ENCODE measurements around the gene REEP6.
A peak's percentile ranks its signal among the peaks of the same experiment; 100 is the strongest.

Gene REEP6

GRCh38 chr19:1491114-1491848 is at the start of gene REEP6:
REEP6 (plus strand) TSS chr19:1491181; CDS start chr19:1491270, 89 bp downstream.
- DNase-seq (ENCODE audit: low spot score): no peak

- DNase-seq (ENCODE audit: low spot score): no peak
Measured at GRCh38 chr19:1441677-1442438, 49.1 kb upstream of the REEP6 start.

GRCh38 chr19:1445185-1445931 is 45.6 kb upstream of the REEP6 start:
- DNase-seq (ENCODE audit: low spot score): peak; percentile 77

GRCh38 chr19:1445932-1446712 is 44.9 kb upstream of the REEP6 start:
- no peak for DNase-seq (ENCODE audit: low spot score)

GRCh38 chr19:1446713-1447481 is 44.1 kb upstream of the REEP6 start:
- DNase-seq (ENCODE audit: low spot score): no peak

- DNase-seq (ENCODE audit: low spot score): no peak
Measured at GRCh38 chr19:1447504-1447903, 43.5 kb upstream of the REEP6 start.

- DNase-seq (ENCODE audit: low spot score): no peak
Measured at GRCh38 chr19:1447944-1448343, 43.0 kb upstream of the REEP6 start.

GRCh38 chr19:1449467-1450442 is 41.2 kb upstream of the REEP6 start, which contains the start of gene APC2:
APC2 (plus strand) TSS chr19:1450121; CDS start chr19:1453002, 2,881 bp downstream.
- no peak for DNase-seq (ENCODE audit: low spot score)

GRCh38 chr19:1450735-1451731 is 39.9 kb upstream of the REEP6 start:
- no peak for DNase-seq (ENCODE audit: low spot score)

- DNase-seq (ENCODE audit: low spot score): no peak
Measured at GRCh38 chr19:1451916-1452801, 38.8 kb upstream of the REEP6 start.

GRCh38 chr19:1452802-1453524 is 38.0 kb upstream of the REEP6 start:
- no peak for DNase-seq (ENCODE audit: low spot score)

GRCh38 chr19:1453525-1454364 is 37.2 kb upstream of the REEP6 start:
- DNase-seq (ENCODE audit: low spot score): no peak

- DNase-seq (ENCODE audit: low spot score): peak; percentile 20
Measured at GRCh38 chr19:1455002-1455335, 36.0 kb upstream of the REEP6 start.

- peak; percentile 93 for DNase-seq (ENCODE audit: low spot score)
Measured at GRCh38 chr19:1455336-1456120, 35.5 kb upstream of the REEP6 start.

All from hematopoietic multipotent progenitor cell treated with erythropoietin and hydrocortisone succinate and interleukin-3 and kit ligand, for 17 days (in vitro differentiated cells).